HS-27A (cell line): ENCODE results near the gene C6orf58.
A peak's percentile ranks its signal among the peaks of the same experiment; 100 is the strongest.

Source experiments
- DNase-seq: peaks from one replicate; pipeline ENCODE4 v3.0.0-alpha.2; 2012; ENCODE audit warnings: low read depth, missing footprints

The C6orf58 gene

GRCh38 chr6:127576874-127577273 lies at the start of gene C6orf58:
Gene C6orf58 (plus strand): TSS chr6:127577174. CDS start chr6:127577186, 12 bp downstream.
- no peak for DNase-seq

GRCh38 chr6:127533011-127533410 lies 44.0 kb upstream of the C6orf58 start:
- no peak for DNase-seq

- no peak for DNase-seq
Observed at GRCh38 chr6:127533736-127534135, 43.2 kb upstream of the C6orf58 start.

DNA sequence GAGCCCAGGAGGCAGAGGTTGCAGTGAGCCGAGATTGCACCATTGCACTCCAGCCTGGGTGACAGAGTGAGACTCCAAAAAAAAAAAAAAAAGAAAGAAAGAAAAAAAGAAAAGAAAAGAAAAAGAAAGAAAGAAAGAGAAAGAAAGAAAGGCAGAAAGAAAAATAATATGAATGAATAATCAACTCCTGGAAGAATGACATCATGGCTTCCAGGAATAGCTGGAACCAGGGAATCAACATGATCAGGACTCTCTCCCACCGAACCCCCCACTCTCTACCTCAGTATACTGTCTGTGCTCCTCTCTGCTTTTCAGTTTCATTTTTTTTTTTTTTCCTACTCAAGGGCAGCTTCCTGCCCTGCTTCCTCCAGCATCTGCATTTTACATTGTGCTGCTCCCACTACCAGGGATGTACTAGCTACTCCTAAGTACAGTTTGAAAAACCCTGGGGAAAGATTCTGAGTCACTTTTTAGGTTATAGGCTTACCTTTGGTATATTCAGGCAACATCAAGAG lies 38.2 kb upstream of the C6orf58 start:
- DNase-seq, result no peak

- DNase-seq, result no peak
Observed at GRCh38 chr6:127539272-127539671, 37.7 kb upstream of the C6orf58 start.

- no peak for DNase-seq
Observed at GRCh38 chr6:127547215-127547614, 29.8 kb upstream of the C6orf58 start.

DNA sequence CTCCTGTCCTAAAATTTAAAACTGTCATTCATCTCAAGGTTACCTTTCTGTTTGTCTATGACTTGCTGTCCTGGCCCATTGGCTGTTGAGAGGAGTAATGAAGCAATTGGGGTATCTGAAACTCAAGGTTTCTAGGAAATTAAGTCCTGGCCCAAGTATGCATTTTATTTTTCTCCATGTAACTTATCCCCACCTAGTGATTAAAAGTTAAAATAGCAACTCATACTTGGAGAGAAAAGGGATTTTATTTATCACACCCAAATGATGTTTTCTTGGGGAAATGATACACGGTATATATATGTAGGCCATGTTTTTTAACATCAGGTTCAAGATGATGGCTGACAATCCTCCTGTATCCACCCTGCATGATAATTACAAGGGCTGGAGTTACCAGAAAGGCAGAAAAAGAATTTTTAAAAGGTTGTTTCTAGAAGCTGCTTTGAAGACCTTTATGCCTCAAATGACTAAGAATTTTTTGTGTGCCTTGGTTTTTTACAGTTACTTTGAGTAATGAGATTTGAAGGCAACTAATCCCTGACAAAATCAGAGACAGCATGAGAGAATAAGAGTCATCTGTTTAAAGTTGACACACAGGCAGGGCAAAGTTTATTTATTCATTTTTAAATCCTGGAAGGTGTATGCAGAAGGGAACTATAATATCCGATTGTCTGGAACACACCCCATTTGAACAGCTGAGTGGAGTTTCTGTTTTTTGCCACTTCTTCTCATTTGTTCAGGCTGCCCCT lies 28.9 kb upstream of the C6orf58 start:
- no peak for DNase-seq

DNA sequence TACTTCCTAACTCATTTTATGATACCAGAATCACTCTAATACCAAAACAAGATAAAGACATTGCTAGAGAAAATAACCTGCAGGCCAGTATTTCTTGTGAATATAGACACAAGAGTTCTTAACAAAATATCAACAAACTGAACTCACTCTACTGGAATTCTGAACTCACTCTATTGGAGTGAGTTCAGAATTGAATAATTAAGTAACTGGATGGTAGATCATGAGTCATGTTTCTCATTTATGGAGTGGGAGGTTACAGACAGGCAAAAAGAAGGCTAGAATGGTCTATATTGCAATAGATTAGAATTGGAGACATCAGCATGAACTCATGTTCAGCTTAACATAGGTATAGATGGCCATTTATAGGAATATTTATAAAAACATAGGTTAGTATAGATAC lies 26.6 kb upstream of the C6orf58 start:
- DNase-seq, result no peak

DNA sequence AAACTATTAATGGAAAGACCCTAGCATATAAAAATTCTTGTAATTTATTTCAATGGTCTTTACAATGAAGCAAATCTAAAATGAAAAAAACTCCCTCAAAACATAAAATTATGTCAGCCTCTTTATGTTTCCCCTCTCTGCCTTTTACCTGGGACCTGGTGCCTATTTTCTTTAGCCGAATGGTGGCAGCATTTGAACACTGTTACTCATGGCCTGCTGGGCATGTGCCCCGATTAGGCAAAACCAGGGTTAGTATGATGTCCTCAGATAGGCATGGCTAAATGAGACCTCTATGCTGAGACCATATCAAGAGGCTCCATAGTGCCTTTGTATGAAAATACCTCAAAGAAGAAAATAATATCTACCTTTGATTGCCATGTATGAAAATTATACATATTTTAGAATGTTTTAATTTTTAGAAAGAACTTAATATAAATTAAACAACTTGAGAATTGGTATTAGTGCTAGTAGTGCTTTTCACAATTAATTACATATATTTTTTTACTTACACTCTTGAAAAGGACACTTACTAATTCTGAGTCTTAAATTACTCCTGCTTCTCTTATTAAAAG lies 22.5 kb upstream of the C6orf58 start:
- DNase-seq, result no peak

- no peak for DNase-seq
Observed at GRCh38 chr6:127561660-127562059, 15.3 kb upstream of the C6orf58 start.

- no peak for DNase-seq
Observed at GRCh38 chr6:127564761-127565160, 12.2 kb upstream of the C6orf58 start.

DNA sequence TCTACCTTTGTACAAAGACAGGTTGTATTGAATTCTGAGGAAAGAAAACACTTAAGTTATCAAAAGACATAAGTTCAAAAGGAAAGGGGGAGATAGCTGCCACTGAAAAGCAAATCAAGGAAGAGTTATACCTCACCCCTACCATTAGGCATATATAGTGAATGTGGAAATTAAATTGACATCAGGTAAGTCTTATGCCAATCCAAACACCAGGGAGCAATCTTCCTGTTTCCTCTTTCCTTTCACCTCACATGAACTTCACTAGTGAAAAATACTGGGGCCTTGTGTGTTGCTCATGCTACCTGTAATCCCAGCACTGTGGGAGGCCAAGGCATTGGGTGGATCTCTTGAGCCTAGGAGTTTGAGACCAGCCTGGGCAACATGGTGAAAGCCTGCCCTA lies 10.9 kb upstream of the C6orf58 start:
- DNase-seq, result no peak

DNA sequence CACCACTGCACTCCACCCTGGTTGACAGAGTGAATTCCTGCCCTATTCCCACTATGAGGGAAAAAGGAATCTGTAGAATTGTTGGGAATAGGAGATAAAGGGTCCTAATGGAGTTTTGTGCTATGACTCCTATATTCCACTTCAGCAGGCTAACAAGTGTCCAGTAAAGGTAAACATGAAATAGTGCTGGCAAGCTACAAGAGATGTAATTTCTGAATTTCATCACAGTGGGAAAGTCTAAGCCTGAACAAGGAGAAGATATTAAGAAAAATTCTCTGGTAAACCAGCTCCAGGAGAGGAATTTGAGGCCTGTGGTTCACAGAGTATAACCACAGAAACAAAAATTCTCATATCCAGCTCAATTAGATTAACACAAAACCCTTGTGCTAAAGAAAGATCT lies 10.3 kb upstream of the C6orf58 start:
- DNase-seq, result no peak

- DNase-seq, result no peak
Observed at GRCh38 chr6:127567476-127567875, 9.5 kb upstream of the C6orf58 start.

DNA sequence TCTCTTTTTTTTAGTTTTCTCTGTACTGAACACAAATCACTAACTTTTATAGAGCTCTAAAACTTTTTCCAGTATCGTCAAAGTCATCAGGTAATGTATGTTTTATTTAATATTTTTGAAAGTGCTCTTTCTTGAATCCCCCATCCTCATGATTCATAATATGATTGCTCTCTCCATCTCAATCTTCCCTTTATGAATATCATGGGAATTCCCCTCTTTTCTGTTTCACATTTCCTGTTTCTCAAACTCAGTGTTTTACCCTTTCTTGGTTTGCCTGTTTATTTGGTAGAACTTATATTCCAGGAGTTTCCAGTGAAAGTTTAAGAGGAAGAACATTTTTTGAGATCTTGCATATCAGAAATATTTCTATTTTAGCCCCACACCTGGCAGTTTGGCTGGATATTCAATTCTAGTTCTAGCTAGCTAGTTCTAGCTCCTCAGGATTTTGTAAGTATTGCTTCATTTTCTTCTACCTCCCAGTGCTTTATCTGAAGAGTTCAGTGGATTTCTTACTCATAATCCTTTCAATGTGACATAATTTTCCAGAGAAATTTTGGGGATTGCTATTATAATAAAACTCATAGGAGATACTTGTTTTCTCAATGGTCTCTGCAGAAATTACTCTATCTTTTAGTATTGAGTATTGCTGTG lies 6.1 kb upstream of the C6orf58 start:
- DNase-seq, result no peak

GRCh38 chr6:127578900-127579299 lies 1.9 kb downstream of the C6orf58 start:
- no peak for DNase-seq

DNA sequence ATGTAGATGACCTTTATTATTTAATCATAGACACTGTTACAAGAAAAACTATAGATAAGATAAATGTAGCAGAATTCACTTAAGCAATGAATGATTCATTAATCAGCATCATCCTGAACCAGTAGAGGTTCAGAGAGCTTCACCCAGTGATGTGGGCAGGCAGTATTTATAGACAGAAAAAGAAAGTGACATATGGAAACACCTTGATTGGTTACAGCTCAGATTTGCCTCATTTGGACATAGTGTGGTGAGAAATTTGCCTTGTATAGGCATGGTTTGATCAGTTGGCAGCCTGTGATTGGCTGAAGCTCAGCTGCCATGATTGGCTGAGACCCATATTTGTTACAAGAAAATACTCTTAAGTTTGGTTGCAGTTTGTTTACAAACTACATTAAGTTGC lies 4.6 kb downstream of the C6orf58 start:
- no peak for DNase-seq

DNA sequence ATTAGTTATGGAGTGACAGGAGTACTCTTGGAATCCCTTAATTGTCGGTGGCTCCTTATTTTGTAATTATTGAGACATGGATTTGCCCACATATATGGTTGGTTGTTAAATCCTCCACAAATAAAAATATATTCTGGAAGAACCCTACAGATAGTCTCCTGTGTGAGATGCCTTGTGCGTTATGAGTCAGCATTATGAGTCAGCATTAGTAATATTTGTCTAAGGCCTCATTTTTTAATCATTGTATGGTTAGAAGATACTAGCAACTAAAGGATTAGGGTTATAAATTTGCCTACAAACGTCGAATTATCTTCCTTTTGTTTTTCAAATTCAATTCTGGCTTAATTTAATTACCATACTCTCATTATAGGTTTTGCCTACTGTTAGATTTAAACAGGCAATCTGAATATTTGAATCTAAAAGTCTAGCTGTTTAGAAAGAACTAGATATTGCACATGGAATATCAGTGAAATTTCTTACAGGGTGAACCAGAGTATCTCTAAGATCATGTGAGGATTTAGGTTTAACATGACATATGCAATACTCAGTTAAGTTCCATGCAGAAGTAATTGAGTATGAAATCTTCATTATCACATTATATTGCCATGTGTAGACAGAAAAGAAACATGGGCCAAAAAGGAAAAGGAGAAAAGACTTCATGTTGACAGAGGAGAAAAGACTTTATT lies 5.9 kb downstream of the C6orf58 start:
- DNase-seq, result peak; percentile 63

GRCh38 chr6:127585123-127585522 lies 8.1 kb downstream of the C6orf58 start:
- DNase-seq, result no peak

- DNase-seq, result no peak
Observed at GRCh38 chr6:127586372-127586771, 9.4 kb downstream of the C6orf58 start.

GRCh38 chr6:127587875-127588274 lies 10.9 kb downstream of the C6orf58 start:
- no peak for DNase-seq

DNA sequence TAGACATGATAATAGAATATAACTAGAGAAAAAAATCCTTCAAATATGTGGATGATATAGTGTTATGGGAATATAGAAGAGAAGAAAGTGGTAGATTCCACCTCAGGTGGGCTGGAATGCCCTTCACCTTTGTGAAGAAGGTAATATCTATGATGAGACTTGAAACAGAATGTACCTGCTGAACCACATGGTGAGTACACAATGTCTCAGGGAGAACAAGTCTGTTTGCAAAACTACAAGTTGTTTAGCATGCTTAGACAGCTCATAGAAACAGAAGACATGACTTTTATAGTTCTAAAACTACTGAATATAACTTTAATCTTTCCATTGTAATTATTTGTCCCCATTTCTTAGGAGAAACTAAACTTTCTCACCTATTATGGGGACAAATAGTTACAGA lies 12.2 kb downstream of the C6orf58 start:
- no peak for DNase-seq

- DNase-seq, result no peak
Observed at GRCh38 chr6:127590344-127590743, 13.4 kb downstream of the C6orf58 start.
